Endothelial cell of umbilical vein (primary cell): ENCODE data around the gene PRKACB.

Source experiments
- EZH2 ChIP-seq: IDR thresholded peaks from 2 replicates; pipeline ENCODE4 v1.6.1; 2012; ENCODE audit warnings: borderline replicate concordance, low read depth, mild to moderate bottlenecking, moderate library complexity, low read length, inconsistent platforms; ENCODE audit not compliant: severe bottlenecking
- GATA2 ChIP-seq: IDR thresholded peaks from 2 replicates; pipeline ENCODE4 v1.7.0; 2011; ENCODE audit warnings: low read depth, mild to moderate bottlenecking, moderate library complexity, mixed read lengths, low read length; ENCODE audit not compliant: insufficient read length, insufficient read depth
- POLR2A ChIP-seq: IDR thresholded peaks from 2 replicates; pipeline ENCODE4 v1.6.1; 2012; ENCODE audit warnings: low read depth, mild to moderate bottlenecking, control low read depth, low read length
- POLR2AphosphoS5 ChIP-seq: IDR thresholded peaks from 2 replicates; pipeline ENCODE4 v1.6.1; 2012; ENCODE audit warnings: low read depth, mild to moderate bottlenecking, control low read depth, low read length, moderate library complexity; ENCODE audit not compliant: insufficient read depth
- TF ChIP-seq, protein P1 (sequence below), 2 donors: IDR thresholded peaks; 1 replicate in 1 of 2; 2 replicates in 1 of 2; pipeline ENCODE4 v1.5.1; 2011; ENCODE audit warnings: low read length in 2 of 2, mild to moderate bottlenecking in 2 of 2, moderate library complexity in 2 of 2, control low read depth in 1 of 2, inconsistent platforms in 1 of 2, low read depth in 1 of 2; ENCODE audit not compliant: insufficient read depth in 1 of 2; ENCODE audit errors: extremely low read depth in 1 of 2
- TF ChIP-seq, protein P2 (sequence below): IDR thresholded peaks from 2 replicates; pipeline ENCODE4 v1.6.1; 2011; ENCODE audit not compliant: insufficient read depth, insufficient read length

GRCh38 chr1:84260852-84261518, 116.9 kb downstream of the PRKACB start:
- TF ChIP-seq, protein P1, sequence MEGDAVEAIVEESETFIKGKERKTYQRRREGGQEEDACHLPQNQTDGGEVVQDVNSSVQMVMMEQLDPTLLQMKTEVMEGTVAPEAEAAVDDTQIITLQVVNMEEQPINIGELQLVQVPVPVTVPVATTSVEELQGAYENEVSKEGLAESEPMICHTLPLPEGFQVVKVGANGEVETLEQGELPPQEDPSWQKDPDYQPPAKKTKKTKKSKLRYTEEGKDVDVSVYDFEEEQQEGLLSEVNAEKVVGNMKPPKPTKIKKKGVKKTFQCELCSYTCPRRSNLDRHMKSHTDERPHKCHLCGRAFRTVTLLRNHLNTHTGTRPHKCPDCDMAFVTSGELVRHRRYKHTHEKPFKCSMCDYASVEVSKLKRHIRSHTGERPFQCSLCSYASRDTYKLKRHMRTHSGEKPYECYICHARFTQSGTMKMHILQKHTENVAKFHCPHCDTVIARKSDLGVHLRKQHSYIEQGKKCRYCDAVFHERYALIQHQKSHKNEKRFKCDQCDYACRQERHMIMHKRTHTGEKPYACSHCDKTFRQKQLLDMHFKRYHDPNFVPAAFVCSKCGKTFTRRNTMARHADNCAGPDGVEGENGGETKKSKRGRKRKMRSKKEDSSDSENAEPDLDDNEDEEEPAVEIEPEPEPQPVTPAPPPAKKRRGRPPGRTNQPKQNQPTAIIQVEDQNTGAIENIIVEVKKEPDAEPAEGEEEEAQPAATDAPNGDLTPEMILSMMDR (IDR thresholded peaks at IDR 0.05; ENCODE audit: extremely low read depth in 1 of 2, insufficient read depth in 1 of 2, low read depth in 1 of 2, low read length in 2 of 2): no peak
- TF ChIP-seq EZH2: no peak
- no peak for TF ChIP-seq POLR2A
- no peak for TF ChIP-seq POLR2AphosphoS5
- TF ChIP-seq, protein P2, sequence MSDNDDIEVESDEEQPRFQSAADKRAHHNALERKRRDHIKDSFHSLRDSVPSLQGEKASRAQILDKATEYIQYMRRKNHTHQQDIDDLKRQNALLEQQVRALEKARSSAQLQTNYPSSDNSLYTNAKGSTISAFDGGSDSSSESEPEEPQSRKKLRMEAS: no peak
- no peak for TF ChIP-seq GATA2
